ENCODE measurements around the gene HECW1. TPM values are rescaled to one million over a fixed set of nuclear protein-coding genes. Genes with fewer than 3 reads are reported as not detected.

Gene HECW1
- total and polyA plus RNA-seq, 2 experiments from 2014 or later = 11.0 to 21.8 TPM

DNA sequence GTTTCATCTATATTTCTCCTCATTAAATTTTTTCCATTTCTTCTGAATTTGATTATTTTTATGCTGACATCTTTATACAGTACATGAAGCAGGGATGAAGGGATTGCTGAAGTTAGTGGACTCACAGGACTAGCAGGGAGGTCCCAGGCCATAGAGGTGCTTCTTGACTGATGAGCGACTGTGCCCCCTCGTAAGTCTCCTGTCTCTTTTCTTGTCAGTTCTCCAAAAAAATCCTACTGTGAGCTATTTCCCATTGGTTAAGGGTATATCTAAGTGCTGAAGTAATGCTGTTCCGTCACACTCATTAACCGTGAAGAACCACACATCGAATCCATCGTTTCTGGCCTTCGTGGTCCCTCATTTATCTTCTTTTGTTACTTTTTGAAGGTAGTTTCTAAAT lies 27.7 kb downstream of the HECW1 start:
- peaks cover 10% of the 10 kb centered on the region; the same call in 1 of the 2 replicates for H3K9me2 ChIP-seq (ENCODE audit: insufficient read depth)
- no peaks in the 10 kb centered on the region for H3K27me3 ChIP-seq (ENCODE audit: insufficient read depth)
- Mint-ChIP-seq H3K4me3 (no peak overlapping the region), H3K27me3 (ENCODE audit: insufficient read depth, low read depth, poor library complexity) (peaks cover 14% of the 10 kb centered on the region), H3K36me3 (ENCODE audit: low read depth) (peaks cover 9% of the 10 kb centered on the region; the same call in 1 of the 3 replicates), H3K27ac (no peak overlapping the region), H3K9me3 (no peaks in the 10 kb centered on the region), H3K4me1 (peaks cover 60% of the 10 kb centered on the region)
- H3F3A ChIP-seq (replicated peaks; ENCODE audit: low read depth) = no peaks in the 10 kb centered on the region
- H3K36me3 ChIP-seq (ENCODE audit: insufficient read depth) = no peaks in the 10 kb centered on the region
- H3K4me1 ChIP-seq (ENCODE audit: insufficient read depth) = peaks cover 44% of the 10 kb centered on the region
- TF ChIP-seq NANOG (IDR thresholded peaks at IDR 0.05; ENCODE audit: borderline replicate concordance) (no peak), EZH2phosphoT487 (IDR thresholded peaks at IDR 0.05; ENCODE audit: unreplicated experiment) (no peak), ZNF114 (CRISPR knock-in tag; IDR thresholded peaks at IDR 0.05) (no peak), ZNF331 (CRISPR knock-in tag; IDR thresholded peaks at IDR 0.05; ENCODE audit: low read depth) (no peak), POLR2AphosphoS5 (IDR thresholded peaks at IDR 0.05; ENCODE audit: low read depth) (no peak), STAT1 (IDR thresholded peaks at IDR 0.05; ENCODE audit: unreplicated experiment) (no peak), CREB1 (CRISPR knock-in tag; IDR thresholded peaks at IDR 0.05; ENCODE audit: low read depth) (no peak), JUNB (IDR thresholded peaks at IDR 0.05; ENCODE audit: unreplicated experiment) (no peak), EZH2 (IDR thresholded peaks at IDR 0.05; ENCODE audit: low read depth, unreplicated experiment) (no peak)
- TF ChIP-seq, protein P1, sequence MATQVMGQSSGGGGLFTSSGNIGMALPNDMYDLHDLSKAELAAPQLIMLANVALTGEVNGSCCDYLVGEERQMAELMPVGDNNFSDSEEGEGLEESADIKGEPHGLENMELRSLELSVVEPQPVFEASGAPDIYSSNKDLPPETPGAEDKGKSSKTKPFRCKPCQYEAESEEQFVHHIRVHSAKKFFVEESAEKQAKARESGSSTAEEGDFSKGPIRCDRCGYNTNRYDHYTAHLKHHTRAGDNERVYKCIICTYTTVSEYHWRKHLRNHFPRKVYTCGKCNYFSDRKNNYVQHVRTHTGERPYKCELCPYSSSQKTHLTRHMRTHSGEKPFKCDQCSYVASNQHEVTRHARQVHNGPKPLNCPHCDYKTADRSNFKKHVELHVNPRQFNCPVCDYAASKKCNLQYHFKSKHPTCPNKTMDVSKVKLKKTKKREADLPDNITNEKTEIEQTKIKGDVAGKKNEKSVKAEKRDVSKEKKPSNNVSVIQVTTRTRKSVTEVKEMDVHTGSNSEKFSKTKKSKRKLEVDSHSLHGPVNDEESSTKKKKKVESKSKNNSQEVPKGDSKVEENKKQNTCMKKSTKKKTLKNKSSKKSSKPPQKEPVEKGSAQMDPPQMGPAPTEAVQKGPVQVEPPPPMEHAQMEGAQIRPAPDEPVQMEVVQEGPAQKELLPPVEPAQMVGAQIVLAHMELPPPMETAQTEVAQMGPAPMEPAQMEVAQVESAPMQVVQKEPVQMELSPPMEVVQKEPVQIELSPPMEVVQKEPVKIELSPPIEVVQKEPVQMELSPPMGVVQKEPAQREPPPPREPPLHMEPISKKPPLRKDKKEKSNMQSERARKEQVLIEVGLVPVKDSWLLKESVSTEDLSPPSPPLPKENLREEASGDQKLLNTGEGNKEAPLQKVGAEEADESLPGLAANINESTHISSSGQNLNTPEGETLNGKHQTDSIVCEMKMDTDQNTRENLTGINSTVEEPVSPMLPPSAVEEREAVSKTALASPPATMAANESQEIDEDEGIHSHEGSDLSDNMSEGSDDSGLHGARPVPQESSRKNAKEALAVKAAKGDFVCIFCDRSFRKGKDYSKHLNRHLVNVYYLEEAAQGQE (IDR thresholded peaks at IDR 0.05; ENCODE audit: unreplicated experiment) = no peak
- TF ChIP-seq, protein P2, sequence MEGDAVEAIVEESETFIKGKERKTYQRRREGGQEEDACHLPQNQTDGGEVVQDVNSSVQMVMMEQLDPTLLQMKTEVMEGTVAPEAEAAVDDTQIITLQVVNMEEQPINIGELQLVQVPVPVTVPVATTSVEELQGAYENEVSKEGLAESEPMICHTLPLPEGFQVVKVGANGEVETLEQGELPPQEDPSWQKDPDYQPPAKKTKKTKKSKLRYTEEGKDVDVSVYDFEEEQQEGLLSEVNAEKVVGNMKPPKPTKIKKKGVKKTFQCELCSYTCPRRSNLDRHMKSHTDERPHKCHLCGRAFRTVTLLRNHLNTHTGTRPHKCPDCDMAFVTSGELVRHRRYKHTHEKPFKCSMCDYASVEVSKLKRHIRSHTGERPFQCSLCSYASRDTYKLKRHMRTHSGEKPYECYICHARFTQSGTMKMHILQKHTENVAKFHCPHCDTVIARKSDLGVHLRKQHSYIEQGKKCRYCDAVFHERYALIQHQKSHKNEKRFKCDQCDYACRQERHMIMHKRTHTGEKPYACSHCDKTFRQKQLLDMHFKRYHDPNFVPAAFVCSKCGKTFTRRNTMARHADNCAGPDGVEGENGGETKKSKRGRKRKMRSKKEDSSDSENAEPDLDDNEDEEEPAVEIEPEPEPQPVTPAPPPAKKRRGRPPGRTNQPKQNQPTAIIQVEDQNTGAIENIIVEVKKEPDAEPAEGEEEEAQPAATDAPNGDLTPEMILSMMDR (conservative IDR thresholded peaks at IDR 0.05; ENCODE audit: low read depth in 2 of 2) = no peak
- TF ChIP-seq, protein P3, sequence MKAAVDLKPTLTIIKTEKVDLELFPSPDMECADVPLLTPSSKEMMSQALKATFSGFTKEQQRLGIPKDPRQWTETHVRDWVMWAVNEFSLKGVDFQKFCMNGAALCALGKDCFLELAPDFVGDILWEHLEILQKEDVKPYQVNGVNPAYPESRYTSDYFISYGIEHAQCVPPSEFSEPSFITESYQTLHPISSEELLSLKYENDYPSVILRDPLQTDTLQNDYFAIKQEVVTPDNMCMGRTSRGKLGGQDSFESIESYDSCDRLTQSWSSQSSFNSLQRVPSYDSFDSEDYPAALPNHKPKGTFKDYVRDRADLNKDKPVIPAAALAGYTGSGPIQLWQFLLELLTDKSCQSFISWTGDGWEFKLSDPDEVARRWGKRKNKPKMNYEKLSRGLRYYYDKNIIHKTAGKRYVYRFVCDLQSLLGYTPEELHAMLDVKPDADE (IDR thresholded peaks at IDR 0.05) = no peak
- TF ChIP-seq, protein P4, sequence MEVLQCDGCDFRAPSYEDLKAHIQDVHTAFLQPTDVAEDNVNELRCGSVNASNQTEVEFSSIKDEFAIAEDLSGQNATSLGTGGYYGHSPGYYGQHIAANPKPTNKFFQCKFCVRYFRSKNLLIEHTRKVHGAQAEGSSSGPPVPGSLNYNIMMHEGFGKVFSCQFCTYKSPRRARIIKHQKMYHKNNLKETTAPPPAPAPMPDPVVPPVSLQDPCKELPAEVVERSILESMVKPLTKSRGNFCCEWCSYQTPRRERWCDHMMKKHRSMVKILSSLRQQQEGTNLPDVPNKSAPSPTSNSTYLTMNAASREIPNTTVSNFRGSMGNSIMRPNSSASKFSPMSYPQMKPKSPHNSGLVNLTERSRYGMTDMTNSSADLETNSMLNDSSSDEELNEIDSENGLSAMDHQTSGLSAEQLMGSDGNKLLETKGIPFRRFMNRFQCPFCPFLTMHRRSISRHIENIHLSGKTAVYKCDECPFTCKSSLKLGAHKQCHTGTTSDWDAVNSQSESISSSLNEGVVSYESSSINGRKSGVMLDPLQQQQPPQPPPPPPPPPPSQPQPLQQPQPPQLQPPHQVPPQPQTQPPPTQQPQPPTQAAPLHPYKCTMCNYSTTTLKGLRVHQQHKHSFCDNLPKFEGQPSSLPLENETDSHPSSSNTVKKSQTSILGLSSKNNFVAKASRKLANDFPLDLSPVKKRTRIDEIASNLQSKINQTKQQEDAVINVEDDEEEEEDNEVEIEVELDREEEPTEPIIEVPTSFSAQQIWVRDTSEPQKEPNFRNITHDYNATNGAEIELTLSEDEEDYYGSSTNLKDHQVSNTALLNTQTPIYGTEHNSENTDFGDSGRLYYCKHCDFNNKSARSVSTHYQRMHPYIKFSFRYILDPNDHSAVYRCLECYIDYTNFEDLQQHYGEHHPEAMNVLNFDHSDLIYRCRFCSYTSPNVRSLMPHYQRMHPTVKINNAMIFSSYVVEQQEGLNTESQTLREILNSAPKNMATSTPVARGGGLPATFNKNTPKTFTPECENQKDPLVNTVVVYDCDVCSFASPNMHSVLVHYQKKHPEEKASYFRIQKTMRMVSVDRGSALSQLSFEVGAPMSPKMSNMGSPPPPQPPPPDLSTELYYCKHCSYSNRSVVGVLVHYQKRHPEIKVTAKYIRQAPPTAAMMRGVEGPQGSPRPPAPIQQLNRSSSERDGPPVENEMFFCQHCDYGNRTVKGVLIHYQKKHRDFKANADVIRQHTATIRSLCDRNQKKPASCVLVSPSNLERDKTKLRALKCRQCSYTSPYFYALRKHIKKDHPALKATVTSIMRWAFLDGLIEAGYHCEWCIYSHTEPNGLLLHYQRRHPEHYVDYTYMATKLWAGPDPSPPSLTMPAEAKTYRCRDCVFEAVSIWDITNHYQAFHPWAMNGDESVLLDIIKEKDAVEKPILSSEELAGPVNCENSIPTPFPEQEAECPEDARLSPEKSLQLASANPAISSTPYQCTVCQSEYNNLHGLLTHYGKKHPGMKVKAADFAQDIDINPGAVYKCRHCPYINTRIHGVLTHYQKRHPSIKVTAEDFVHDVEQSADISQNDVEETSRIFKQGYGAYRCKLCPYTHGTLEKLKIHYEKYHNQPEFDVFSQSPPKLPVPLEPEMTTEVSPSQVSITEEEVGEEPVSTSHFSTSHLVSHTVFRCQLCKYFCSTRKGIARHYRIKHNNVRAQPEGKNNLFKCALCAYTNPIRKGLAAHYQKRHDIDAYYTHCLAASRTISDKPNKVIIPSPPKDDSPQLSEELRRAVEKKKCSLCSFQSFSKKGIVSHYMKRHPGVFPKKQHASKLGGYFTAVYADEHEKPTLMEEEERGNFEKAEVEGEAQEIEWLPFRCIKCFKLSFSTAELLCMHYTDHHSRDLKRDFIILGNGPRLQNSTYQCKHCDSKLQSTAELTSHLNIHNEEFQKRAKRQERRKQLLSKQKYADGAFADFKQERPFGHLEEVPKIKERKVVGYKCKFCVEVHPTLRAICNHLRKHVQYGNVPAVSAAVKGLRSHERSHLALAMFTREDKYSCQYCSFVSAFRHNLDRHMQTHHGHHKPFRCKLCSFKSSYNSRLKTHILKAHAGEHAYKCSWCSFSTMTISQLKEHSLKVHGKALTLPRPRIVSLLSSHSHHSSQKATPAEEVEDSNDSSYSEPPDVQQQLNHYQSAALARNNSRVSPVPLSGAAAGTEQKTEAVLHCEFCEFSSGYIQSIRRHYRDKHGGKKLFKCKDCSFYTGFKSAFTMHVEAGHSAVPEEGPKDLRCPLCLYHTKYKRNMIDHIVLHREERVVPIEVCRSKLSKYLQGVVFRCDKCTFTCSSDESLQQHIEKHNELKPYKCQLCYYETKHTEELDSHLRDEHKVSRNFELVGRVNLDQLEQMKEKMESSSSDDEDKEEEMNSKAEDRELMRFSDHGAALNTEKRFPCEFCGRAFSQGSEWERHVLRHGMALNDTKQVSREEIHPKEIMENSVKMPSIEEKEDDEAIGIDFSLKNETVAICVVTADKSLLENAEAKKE (CRISPR knock-in tag; IDR thresholded peaks at IDR 0.05) = no peak
- H3K4me2 ChIP-seq = no peak overlapping the region
- no peak overlapping the region for H3K4me3 ChIP-seq
- H3K79me2 ChIP-seq (replicated peaks; ENCODE audit: insufficient read depth) = no peaks in the 10 kb centered on the region
- peak overlapping the region; percentile 78; the same call in 1 of the 2 replicates for H3K27ac ChIP-seq (ENCODE audit: low read depth)
- ATAC-seq (no peak), DNase-seq (ENCODE audit: low spot score) (no peak)
- no peak overlapping the region for H2AFZ ChIP-seq
- no peaks in the 10 kb centered on the region for H4K20me1 ChIP-seq (replicated peaks; ENCODE audit: insufficient read depth)
